HG02938 (cell line): ENCODE data around the gene NPC1.
A peak's percentile ranks its signal among the peaks of the same experiment; 100 is the strongest.

ENCODE experiments used
- ATAC-seq: cut with Tn5 transposase; IDR thresholded peaks from one replicate; pipeline ENCODE4 v1.9.1; 2021; ENCODE audit warnings: mild to moderate bottlenecking, moderate library complexity; ENCODE audit not compliant: unreplicated experiment

The NPC1 gene

GRCh38 chr18:23550898-23551297 is 35.4 kb downstream of the NPC1 start:
- no peak for ATAC-seq

DNA sequence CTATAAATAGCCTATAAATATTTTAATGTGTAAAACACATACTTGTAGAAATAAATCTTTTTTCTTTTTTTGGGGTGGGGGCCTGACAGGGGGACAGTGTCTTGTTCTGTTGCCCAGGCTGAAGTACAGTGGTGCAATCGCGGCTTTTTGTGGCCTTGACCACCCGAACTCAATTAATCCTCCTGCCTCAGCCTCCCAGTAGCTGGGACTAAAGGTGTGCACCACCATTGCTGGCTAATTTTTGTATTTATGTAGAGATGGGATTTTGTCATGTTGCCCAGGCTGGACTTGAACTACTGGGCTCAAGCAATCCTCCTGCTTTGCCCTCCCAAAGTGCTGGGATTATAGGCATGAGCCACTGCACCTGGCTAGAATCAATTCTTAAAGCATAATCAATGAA is 37.6 kb downstream of the NPC1 start:
- no peak for ATAC-seq

DNA sequence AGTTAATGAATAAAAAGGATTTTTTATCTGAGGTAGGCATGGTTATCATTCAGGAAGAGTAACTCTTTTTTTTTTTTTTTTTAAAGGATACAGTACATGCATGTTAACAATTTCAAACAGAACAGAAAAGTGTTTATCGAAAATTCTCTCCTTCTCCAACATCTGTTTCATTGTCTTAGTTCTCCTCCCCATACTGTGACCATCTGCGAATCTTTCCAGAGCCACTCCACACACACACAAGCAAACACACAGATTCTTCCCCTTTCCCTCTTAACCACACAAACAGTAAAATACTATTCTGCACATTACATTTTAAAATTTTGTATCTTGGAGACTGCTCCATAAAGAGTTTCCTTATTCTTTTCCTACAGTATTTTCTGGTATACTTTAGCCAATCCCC is 38.0 kb downstream of the NPC1 start:
- ATAC-seq, result no peak

DNA sequence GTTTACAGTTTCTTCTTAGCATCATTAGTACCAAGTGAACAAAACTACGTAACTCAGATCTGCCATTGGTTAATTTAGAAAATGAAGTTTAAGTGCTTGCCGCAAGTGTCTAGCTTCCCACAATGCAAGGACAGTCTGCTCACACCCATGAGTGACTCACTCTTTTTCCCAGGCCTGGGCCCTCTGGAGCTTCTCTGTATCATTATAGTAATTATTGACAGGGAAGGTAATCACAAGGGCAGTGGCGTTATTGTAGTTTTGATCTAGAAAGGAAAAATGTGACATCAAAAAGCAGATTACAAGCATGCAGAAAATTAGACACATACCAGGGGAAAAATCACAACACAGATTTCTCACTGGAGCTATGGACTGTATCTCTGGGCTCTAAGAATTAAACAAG is 38.5 kb downstream of the NPC1 start:
- ATAC-seq, result no peak

- ATAC-seq, result no peak
Observed at GRCh38 chr18:23547306-23547705, 39.0 kb downstream of the NPC1 start.

- ATAC-seq, result no peak
Observed at GRCh38 chr18:23545247-23545789, 41.0 kb downstream of the NPC1 start.

DNA sequence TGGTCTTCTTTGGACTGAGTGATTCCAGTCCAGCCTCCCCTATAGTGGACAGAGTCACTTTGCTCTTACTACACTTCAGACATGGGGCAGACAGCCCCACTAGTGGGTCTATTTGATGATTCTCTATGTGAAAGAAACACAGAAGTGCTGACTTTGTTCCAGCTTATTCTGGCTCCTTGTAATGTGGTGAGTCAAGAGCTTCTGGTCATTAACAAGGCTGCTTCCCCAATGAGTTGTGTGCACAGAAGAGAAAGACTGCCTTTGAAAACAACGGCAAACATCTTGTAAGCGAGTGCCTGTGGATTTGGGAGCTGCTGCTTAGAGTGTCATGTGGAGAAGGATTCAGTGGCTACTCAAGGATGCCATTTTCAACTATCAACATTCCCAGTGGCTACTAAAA is 43.8 kb downstream of the NPC1 start:
- ATAC-seq, result no peak

GRCh38 chr18:23541349-23542093 is 44.8 kb downstream of the NPC1 start:
- no peak for ATAC-seq

DNA sequence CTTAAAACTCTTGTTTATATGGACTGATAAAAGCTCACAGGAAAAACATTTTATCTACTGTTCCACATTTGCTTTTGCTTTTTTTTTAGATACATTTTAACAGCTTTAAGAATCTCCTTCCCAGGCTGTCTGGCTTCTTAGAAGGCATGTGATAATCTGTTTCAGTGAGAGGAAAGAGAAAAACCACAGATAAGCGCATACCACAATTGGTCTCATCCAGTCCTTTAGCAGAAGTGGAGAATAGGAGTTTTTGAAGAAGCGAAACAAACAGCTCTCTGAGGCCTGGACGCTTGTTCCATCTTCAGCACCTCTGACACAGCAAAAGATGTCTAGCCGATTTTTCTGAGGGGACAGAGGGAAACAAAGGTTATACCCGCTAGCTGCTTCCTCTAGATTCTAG is 45.4 kb downstream of the NPC1 start:
- peak; percentile 54 for ATAC-seq

DNA sequence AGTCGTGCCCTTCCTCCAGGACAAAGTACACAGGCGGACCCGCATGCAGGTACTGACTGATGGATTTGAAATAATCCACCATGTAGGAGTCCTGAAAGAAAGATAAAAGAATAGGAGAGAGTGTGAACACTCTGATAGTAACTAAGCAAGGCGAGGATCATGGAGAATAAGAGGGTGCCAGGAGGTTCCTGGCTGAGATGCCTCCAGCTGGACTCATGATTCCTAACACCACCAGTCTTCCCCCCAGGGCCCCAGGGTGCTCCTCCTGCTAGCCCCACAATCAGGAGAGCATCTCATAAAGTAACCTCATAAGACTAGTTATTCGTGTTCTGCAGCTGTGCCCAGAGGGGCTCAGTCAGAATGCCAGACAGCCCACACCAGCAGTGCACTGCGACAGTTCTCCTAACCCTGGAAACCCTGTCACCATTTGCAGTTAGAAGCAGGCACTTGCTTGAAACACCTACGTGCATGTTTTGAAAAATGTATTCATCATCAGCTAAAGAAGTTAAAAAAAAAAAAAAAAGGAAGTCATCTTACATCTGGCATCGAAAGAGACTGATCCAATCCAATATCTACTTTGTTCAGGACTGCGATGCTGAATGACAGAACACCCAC is 46.3 kb downstream of the NPC1 start:
- ATAC-seq, result no peak

DNA sequence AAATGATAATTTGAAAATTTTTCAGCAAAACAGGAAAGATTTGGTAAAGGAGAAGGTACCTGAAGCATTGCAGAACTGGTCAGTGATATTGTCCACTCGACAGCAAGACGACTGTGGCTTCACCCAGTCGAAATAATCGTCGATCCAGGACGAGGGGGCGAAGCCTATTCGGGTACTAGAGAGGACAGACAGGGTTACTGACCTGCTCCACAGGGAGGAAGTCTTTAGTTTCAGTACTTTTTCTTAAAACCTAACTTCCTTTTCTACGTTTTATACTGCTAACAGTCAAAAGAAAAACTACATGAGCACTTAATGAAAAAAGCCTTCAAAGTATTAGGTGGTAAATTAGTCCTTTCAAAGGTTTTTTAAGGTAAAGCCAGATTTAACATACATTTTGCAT is 47.0 kb downstream of the NPC1 start:
- ATAC-seq, result no peak

DNA sequence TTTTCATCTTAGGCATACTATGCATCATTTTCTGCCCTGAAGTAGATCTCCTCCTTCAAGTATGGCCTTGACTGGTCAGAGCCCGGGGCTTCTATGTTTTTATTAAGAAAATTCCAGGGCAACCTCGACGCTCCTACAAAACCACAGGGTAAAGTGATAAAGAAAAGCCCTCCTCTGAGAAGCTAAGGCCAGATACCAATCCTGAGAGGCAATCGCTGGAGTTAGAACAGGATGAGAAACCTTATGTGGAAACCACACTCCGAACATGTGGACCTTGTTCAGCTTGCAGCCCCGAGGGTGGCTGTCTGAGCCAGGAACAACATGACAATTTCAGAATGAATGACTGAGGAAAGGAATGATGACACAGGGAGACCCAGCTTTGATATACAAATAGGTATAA is 47.4 kb downstream of the NPC1 start:
- ATAC-seq, result no peak

DNA sequence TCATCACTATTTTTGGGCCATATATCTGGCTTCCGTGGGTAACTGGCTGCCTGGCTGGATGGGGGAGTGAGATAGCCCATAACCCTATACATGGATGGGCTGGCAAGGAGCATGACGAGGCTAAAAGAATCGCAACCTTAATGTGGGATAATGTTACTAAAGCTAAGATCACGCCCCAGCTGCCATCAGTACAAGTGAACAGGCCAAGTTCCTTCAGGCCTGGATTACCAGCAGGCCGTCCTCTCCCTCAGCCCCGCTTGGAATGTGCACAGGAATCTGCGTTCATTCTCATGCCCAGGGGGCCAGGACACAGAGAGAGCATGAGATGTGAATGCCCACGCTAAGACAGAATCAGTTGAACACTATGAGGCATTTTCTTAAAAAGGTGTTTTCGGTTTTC is 48.3 kb downstream of the NPC1 start:
- no peak for ATAC-seq

- no peak for ATAC-seq
Observed at GRCh38 chr18:23537274-23537673, 49.0 kb downstream of the NPC1 start.

DNA sequence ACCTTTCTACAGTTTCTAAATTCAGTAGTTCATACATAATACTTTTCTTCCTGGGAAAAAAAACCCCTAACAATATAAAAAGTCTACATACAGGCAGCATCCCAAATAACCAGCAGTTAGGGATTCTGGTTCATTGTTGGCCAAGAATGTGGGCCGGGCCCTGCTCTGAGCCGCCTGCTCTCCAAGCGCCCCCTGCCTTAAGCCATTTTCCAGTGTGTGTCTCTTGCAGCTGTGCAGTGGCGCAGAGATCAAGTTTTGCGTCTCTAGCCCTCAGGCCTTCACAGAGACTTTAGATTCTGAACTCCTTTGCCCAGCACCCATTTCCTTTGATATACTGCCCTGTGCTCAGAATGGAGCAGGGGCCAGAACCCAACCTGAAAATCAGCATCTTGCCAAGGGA is 50.1 kb downstream of the NPC1 start:
- no peak for ATAC-seq

DNA sequence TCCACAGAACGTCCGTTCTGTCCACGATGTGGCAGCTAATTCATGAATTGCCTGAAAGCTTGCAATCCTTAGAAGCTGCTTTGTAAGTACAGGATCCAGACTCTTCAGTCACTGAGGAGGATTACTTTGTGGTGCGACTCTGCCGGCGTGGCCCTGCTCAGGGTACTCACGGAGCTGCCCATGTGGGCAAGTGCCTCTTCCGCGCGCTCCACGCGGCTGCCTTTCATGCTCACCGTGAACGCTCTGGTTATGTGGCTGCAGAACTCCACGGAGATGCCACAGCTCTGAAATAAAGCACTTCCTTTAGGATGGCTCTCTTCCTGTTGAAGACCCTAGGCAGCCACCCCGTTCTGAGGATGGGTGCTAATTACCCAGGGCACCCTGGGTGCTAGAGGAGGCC is 52.0 kb downstream of the NPC1 start:
- no peak for ATAC-seq

DNA sequence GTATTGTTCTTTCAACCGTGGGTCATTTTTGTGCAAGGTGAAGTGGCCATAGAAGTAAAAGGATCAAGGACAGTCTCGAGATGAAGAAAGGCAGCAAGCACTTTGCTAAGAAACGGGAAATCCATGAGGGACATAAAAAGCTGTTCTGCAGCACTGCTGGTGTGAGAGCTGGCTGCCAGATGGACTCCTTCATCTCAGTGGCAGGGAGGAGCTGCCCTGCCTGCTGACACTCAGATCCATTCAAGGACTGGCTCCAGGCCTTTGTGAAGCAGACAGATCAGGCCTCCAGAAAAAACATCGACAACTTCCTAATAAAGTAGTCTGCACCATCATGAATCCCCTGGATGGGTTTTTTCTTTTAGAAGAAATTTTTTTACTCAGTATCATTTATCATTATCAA is 53.5 kb downstream of the NPC1 start:
- ATAC-seq, result no peak

DNA sequence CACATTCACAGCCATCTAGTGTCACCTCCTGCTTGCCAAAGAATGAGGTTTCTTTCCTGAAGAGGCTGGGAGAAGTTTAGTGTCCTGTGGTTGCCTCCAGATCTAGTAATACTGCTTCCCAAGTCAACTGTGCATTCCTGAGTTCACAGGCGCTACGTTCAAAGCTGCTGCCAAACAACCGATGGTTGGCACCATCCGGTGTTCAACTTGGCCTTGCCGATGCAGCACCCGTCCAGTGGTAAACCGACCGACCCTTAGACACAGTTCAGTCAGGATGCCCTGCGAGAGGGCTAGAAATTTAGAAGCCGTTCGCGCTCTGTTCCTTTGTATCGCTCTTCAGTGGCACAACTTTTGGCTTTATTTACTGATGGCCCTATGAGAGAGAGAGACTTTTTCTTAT is 54.4 kb downstream of the NPC1 start:
- no peak for ATAC-seq

DNA sequence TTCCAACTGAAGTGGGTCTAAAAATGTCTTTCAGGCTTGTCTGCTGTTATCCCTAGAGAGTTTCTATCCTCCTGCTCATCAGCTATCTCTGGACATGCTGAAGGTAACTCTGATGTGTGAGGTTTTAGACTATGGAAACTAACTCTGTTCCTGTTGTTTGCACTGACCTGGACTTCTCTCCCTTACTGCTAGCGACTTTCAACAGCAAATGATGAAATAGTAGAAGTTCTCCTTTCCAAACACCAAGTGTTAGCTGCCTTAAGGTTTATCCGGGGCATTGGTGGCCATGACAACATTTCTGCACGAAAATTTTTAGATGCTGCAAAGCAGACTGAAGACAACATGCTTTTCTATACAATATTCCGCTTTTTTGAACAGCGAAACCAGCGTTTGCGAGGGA is 56.1 kb downstream of the NPC1 start:
- no peak for ATAC-seq

GRCh38 chr18:23529604-23530003 is 56.7 kb downstream of the NPC1 start:
- ATAC-seq, result no peak

GRCh38 chr18:23528580-23529472 is 57.5 kb downstream of the NPC1 start:
- ATAC-seq, result no peak
